Mucosa of descending colon (tissue), 3 donors: ENCODE results near the gene FBXO2. TPM values are rescaled to one million over a fixed set of nuclear protein-coding genes. Genes with fewer than 3 reads are reported as not detected.
A peak's percentile ranks its signal among the peaks of the same experiment; 100 is the strongest.

Source experiments
- ATAC-seq: fragments of 200-7000 bp; cut with Tn5 transposase; one replicate; pipeline ENCODE4 v1.9.1; 2020; ENCODE audit warnings: mild to moderate bottlenecking, moderate library complexity
- DNase-seq, 3 donors: peaks; one replicate each; pipeline ENCODE4 v3.0.0-alpha.2; 2020
- H3K36me3 ChIP-seq: fragments of 200-600 bp; one replicate; pipeline ENCODE4 v1.8.0; 2021; ENCODE audit warnings: low read depth, mild to moderate bottlenecking
- H3K4me1 ChIP-seq: fragments of 200-600 bp; one replicate; pipeline ENCODE4 v1.8.0; 2021; ENCODE audit warnings: low read depth, mild to moderate bottlenecking
- H3K4me3 ChIP-seq: fragments of 200-600 bp; one replicate; pipeline ENCODE4 v1.8.0; 2021; ENCODE audit warnings: mild to moderate bottlenecking
- H3K9me3 ChIP-seq: fragments of 200-600 bp; one replicate; pipeline ENCODE4 v1.8.0; 2021; ENCODE audit warnings: mild to moderate bottlenecking
- intact Hi-C, 2 donors: fragments of 100-400 bp; cut with DNase I in 1 of 2; cut with micrococcal nuclease in 1 of 2; formaldehyde crosslinking; loops; one replicate each; pipeline versions ENCODE4 v1.11.0 to v1.11.1; 2022; cut with DNase I, micrococcal nuclease
- total RNA-seq, 3 donors: library from RNA; stranded (reverse); fragmentation: NEBNext Ultra II Directional in 2 of 3; extraction: Animal tissue kit (Norgen Biotek cat#: 25700) in 2 of 3; gene quantifications; one replicate each; pipeline versions ENCODE4 v1.2.1 to v1.2.4, GENCODE V29; 2021 to 2023
- TF ChIP-seq, protein P1 (sequence below): fragments of 200-600 bp; IDR thresholded peaks from one replicate; pipeline ENCODE4 v1.8.0; 2022; ENCODE audit warnings: antibody characterized with exemption, mild to moderate bottlenecking
- donor health status: DM: no; HTN: no; CAD: no; lungs with moderate emphysema.
- donor health status: DM: no; HTN: no; CAD: no.
- donor health status: DM: no; HTN: yes; CAD: no.

The FBXO2 gene
- total RNA-seq, 3 donors from 2014 or later, result 0.23 to 8.6 (median 0.63) TPM

DNA sequence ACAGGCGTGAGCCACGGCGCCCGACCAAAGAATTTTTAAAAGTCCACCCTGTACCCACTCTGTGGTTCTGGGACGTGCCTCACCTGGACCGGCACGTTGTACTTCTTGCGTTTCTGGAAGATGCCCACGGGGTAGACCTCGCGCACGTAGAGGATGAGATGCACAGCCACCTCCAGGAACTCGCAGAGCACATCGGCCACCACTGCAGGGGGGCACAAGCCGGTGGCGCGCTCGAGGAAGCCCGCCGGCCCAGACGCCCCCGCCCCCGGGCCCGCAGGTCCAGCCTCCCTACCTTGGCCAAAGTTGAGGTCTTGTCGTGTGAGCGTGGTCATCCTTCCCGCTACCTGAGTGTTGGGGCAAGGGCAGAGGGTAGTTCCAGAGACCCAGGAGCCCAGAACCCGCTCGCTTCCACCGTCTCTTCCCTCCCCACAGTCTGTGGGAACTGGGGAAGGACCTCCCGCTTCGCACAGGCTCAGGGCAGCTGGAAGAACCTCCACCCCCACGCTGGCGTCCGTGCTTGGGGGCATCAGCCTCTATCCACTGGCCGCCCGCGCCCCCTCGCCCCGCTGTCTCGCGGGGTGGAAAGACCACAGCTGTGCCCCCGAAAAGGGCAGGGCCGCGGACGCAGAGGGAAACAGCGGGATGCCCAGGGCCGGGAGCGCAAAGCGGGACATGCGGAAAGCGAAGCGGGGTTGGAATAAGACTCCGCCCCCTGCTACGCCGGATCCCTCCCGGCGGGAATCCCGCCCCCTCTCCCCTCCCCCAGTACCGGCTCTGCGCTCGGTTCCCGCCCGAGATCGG is 26.2 kb upstream of the FBXO2 start:
- TF ChIP-seq, protein P1, sequence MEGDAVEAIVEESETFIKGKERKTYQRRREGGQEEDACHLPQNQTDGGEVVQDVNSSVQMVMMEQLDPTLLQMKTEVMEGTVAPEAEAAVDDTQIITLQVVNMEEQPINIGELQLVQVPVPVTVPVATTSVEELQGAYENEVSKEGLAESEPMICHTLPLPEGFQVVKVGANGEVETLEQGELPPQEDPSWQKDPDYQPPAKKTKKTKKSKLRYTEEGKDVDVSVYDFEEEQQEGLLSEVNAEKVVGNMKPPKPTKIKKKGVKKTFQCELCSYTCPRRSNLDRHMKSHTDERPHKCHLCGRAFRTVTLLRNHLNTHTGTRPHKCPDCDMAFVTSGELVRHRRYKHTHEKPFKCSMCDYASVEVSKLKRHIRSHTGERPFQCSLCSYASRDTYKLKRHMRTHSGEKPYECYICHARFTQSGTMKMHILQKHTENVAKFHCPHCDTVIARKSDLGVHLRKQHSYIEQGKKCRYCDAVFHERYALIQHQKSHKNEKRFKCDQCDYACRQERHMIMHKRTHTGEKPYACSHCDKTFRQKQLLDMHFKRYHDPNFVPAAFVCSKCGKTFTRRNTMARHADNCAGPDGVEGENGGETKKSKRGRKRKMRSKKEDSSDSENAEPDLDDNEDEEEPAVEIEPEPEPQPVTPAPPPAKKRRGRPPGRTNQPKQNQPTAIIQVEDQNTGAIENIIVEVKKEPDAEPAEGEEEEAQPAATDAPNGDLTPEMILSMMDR, result no peak
- H3K4me1 ChIP-seq, result peaks cover 4% of the 10 kb centered on the region
- H3K4me3 ChIP-seq, result peak overlapping the region; percentile 57
- no peaks in the 10 kb centered on the region for H3K36me3 ChIP-seq
- H3K9me3 ChIP-seq, result no peaks in the 10 kb centered on the region
- ATAC-seq (peak; percentile 36), DNase-seq (no peak)
- intact Hi-C loops, result no loop called here

DNA sequence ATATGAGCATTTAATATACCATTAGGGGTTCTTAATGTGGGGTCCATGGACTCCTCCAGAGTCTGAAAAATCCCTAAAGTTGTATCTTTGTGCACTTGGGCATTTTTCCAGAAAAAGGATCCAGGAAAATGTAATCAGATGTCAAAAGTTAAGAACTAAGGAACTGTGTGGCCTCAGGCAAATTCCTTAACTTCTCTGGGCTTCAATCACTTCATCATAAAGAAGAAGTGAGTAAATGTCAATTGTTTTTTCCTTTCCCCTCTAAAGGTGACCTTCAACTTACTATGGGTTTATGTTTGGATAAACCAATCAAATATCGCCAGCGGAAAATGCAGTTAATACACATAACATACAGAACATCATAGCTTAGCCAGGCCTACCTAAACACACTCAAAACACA is 24.2 kb upstream of the FBXO2 start:
- intact Hi-C loops, result no loop called here
- no peak for ATAC-seq
- H3K36me3 ChIP-seq, result no peaks in the 10 kb centered on the region
- H3K9me3 ChIP-seq, result no peaks in the 10 kb centered on the region
- TF ChIP-seq, protein P1, result no peak
- no peak for DNase-seq
- peaks cover 4% of the 10 kb centered on the region for H3K4me1 ChIP-seq
- H3K4me3 ChIP-seq, result no peak overlapping the region

DNA sequence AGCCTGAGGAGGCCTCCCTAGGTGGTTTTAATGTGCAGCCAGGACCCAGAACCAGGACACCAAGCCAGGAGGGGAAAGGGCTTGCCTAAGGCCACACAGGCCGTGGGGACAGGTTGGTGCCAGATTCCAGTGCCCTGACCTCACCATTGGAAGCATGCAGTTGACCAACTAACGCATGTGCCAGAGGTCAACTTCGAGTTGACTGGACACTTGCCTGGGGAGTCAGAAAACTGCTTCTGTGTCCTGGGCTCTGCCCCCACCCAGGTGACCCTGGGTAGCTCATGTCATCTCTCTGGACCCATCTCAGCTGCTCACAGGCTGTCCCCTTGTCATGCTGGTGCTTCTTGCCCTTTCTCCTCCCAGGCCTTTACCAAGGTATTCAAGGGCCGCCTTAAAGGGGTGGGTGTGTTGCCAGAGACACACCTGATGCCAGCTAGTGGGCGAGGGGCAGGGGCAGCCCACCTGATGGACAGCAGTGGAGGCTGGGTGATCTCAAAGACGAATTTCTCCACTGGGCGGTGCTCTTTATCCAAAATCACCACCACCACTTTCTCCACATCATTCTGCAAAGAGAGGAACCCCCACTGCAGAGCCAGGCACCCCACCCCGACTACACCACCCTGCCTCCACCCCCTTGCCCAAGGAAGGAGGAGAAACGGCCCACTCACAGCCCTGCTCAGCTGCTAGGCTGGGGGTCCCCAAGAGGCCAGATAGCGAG is 22.3 kb upstream of the FBXO2 start:
- DNase-seq (no peak), ATAC-seq (no peak)
- no peak overlapping the region for H3K4me3 ChIP-seq
- intact Hi-C loops, result no loop called here
- H3K9me3 ChIP-seq, result no peaks in the 10 kb centered on the region
- TF ChIP-seq, protein P1, result no peak
- H3K36me3 ChIP-seq, result no peaks in the 10 kb centered on the region
- peaks cover 4% of the 10 kb centered on the region for H3K4me1 ChIP-seq

DNA sequence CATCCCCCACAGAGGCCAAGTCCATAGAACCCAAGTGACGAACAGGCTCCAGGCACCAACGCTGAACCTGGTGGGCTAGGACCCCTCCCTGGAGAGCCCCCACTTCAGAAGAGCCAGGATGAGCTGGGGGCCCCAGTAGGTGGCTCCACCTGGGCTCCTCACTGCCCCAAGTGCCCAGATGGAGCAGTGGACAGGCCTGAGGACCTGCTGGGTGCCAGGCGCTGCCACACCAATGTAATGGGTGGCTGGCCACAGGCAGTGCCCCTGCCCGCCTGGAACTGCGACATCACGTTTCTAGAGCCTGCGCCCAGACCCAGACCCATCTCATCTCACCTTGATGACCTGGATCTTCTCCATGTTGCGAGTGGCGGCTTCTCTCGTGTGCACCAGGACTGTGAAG is 21.1 kb upstream of the FBXO2 start:
- peaks cover 1% of the 10 kb centered on the region for H3K4me1 ChIP-seq
- no peak for ATAC-seq
- TF ChIP-seq, protein P1, result no peak
- no peak for DNase-seq
- no peaks in the 10 kb centered on the region for H3K9me3 ChIP-seq
- H3K36me3 ChIP-seq, result no peaks in the 10 kb centered on the region
- intact Hi-C loops, result no loop called here
- no peak overlapping the region for H3K4me3 ChIP-seq

DNA sequence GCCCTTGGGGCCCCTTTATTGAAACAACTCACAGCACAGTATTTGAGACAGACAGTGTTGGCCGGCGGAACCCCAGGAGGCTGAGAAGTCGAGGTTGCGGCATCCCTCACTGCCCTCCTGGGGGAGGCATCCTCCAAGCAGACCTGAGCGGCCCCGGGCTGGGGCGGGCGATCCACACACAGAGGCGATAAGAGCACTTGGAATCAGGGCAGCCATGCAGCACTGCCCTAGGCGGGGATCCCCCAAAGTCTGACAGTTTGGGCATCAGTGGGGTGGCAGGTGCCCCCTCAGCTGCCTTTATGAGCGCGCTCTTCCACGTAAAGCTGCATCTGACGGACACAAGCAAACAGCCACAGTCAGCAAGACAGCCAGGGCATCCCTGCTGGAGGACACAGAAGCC is 20.3 kb upstream of the FBXO2 start:
- Histone ChIP-seq H3K4me1 (no peaks in the 10 kb centered on the region), H3K36me3 (no peaks in the 10 kb centered on the region), H3K4me3 (no peak overlapping the region), H3K9me3 (no peaks in the 10 kb centered on the region)
- intact Hi-C loops, result no loop called here
- DNase-seq (no peak), ATAC-seq (no peak)
- TF ChIP-seq, protein P1, result no peak
